Iris pigment epithelial cell (primary cell): ENCODE results near the gene EIF4G2.
A peak's percentile ranks its signal among the peaks of the same experiment; 100 is the strongest.

Experiments used
- DNase-seq: peaks from one replicate; pipeline ENCODE4 v3.0.0-alpha.2; 2011; ENCODE audit warnings: low read depth

Gene EIF4G2

DNA sequence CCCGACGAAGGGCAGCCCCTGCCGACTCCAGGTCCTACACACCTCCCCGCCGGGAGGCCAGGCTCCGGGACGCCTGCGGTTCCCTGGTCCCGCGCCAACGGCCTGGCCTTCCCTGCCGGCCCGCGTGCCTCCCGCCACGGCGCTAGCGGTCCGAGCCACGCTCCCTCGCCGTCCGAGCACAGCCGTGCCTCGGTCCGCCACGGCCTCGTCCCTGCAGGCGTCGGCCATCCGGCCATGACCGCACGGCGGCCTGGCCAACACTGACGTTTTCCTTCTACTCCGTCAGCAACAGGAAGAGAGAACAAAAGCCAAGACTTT lies 532 bp downstream of the EIF4G2 start:
- no peak for DNase-seq

DNA sequence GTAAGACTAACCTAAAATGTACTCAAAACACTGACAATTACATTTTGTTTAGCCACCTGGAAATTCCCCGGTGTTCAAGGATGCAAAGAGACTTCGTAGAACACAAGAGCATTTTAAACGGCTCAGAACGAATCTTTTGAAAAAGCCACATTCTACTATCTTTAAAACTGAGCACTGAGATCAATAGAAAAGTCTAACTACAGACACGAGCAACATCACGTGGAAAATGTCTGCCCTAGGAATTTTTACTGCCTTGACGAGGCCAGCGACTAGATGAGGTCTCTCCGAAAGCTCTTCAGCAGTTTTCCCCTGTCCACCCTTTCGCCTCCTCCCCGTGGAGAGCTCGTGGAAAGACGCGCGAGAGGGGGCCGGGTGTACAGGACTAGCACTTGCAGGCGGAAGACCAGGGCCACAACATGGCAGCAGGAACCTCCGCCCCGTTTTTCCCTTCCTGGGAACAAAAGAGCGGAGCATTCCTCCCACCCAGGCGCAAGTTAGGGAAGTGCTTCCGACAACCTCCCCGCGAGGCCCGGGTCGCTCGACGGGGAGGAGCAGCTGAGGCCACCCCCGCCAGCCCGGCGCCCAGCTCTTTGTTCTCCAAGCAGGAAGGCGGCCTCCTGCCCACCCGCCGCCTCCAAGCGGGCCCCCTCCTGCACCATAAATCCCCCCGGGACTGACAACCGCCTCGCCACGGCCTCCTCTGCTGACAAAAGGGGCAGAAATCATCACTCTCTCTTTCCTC lies 1.1 kb downstream of the EIF4G2 start:
- peak; percentile 64 for DNase-seq

DNA sequence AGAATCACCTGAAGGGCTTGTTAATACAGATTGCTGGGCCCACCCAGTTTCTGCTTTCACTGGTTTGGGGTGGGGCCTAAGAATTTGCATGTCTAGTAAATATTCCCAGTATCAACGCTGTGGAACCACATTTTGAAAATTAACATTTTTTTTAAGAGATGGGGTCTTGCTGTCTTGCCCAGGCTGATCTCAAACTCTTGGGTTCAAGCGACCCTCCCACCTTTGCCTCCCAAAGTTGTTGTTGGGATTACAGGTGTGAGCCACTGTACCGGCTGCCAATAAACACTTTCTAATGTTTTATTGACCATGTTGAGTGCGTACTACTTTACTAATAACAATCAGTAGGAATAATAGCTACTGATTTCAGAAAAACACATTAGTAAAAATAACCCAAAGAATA lies 2.5 kb downstream of the EIF4G2 start:
- DNase-seq = no peak

DNA sequence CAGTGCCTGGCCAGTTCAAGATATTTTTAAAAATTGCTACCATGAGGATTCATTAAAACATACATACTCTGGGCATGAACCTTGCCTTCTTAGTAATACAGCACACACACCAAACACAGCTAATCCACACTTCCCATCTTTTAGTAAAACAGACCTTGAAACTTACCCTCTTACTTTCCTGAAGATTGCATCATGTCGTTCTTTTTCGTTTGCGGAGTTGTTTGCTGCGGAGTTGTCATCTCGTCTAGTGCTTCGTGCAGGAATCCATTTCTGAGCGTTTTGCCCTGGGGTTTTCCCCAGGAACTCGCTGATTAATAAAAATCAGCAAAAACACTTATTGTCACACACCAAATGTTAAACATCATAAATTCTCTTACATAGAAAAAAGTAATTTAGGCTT lies 3.0 kb downstream of the EIF4G2 start:
- no peak for DNase-seq

DNA sequence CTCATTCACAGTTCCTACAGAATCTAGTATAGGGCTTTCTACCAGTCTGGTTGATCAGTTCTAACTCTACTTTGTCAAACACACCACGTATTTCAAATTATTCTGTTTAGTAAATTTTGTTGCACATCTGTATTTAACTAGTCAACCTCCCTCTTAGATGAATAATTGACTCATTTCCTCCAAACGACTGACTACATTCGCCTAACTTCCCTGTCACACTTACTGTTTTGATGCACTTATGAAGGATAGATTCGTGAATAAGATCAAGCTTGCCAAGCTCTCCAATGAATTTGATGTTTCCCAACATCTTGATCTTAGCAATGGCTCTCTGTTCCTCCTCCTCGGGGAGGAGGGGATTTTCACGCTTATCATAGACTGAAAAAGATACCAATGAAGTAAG lies 5.0 kb downstream of the EIF4G2 start:
- DNase-seq = no peak

DNA sequence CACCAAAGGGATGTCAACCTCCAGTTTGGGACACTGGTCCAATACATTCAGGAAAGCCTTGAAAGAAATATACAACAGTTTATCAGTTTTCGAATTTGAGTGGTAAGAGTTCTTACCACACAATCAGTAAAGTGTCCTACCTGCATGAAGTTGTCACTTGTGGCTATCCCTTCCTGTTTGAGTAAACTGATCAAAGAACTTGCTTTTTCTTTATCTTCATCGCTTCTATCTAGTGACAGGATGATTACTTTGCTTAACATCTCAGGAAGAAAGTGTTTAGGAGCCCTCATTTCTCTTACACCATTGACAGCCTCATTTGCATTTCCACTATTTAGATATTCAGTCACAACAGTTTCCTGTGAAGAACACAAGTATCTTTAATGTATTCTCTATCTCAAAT lies 8.4 kb downstream of the EIF4G2 start:
- no peak for DNase-seq

DNA sequence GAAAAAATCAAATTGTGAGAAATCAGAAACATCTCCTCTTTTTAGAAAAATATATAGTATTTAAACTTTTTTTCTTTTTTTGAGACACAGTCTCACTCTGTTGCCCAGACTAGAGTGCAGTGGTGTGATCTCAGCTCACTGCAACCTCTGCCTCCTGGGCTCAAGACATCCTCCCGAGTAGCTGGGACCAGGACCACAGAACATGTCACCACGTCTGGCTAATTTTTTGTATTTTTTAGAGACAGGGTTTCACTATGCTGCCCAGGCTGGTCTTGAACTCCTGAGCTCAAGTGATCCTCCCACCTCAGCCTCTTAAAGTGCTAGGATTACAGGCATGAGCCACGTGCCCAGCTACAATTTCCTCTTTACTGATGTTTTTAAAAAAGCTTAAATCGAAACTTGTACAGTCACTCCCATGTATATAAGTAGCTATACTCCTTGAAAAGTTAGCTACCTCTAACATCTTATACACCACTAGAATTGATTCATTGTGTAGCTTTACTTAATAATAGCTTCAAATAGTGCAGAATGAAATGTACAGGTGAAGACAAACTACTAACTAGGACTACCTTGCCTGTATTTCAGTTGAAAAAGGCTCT lies 10.3 kb downstream of the EIF4G2 start:
- DNase-seq = no peak

DNA sequence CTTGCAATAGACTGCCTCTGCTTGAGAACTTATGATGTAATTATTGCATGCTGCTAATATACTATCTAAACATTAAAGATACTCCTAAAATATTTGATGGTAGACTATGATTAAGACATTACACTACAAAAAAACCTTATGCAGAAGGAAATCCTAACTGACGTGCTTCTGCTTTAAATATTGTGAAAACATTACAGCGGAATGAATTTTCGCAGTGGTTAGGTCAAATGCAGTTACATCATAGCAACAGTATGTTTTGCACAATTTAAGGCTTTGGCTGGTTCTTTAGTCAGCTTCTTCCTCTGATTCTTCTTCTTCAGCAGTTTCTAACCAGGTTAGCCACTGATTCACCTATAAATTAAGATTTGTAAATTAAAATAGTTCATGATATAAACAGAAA lies 11.2 kb downstream of the EIF4G2 start:
- DNase-seq = peak; percentile 24

DNA sequence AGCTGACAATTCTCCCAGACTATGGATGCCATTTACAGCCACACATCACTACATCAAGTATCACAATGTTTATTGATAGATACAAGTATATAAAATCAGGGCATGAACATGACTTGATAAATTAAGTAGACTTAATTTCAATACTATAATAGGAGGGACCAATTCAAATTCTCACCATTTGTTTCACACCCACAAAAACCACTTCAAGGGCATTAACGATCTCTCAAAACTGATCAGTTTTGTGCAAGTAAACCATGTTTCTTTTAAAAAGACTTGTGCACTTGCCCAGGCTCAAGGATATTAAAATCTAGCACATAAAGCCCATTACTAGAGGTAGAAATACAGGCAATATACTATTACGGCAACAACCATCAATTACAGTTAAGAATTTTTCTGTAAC lies 11.7 kb downstream of the EIF4G2 start:
- DNase-seq = no peak

DNA sequence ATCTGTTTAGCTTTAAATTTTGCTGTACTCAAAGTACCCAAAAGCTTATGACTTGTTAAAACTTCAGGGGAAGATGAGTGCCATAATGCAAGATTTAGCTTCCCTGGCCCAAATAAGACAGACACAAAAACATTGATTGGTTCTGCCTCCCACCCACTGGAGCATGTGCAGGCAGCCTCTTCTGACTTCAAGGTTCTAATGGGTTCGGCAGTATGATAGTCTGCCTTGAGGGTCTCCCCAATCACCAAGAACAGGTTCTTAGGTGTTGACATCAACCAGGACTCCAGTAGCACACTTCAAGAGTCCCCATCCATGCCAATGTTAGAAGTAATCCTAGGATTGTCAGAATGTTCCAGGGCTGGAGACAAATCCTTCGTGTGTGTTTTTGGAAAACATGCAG lies 12.5 kb downstream of the EIF4G2 start:
- DNase-seq = no peak

DNA sequence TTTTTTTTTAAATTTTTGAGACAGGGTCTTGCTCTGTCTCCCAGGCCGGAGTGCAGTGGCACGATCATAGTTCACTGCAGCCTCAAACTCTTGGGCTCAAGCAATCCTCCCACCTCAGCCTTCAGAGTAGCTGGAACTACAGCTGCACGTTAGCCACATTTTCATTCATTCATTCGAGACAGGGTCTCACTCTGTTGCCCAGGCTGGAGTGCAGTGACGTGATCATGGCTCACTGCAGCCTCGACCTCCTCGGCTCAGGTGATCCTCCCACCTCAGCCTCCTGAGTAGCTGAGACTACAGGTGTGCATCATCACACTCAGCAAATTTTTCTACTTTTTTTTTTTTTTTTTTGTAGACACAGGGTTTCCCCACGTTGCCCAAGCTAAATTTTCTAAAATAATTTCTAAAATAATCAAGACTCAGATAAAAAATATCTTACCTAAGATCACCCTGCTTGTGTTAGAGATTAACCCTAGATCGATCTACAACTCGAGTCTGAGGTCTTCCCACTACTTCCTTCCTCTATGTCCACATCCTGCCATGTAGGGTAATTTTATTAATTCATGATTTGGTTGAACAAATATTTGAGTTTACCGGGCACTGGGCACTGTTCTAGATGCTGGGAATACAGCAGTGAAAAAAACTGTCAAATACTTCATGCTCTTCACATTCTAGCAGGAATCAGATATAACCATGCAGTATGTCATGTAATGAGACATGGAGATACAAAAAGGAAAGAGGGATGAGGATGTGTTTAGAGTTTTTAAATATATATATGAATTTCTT lies 15.1 kb downstream of the EIF4G2 start:
- DNase-seq = no peak

DNA sequence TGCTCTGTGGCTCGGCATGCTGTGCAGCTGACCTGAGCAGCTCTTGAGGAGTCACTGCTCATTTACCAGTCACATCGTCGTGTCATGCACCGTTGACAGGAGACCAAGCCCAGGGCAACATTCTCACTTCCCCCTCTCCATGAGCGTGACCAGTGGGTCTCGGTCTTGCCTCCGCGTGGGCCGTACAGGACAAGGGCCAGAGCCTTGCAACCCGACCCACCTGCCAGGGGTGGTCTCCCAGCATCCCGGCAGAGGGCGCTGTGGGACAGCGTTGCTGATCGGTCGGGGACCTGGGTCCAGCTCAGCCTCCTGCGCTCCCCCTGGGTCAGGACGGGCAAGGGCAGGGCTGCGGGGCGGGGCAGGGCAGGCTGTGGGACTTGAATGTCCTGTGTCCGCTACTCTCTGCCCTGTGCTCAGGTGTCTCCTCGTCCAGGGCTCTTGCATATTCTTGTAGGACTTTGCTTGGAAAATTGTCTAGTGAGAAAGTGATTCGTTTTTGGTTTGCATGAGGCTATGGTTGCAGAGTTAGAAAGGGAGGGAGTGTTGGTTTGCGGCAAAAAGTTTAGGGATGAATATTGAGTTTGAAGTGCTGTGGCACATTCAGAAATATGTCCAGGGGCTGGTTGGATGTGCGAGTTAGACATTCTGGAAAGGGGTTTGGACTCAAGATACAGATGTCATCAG lies 16.2 kb downstream of the EIF4G2 start:
- DNase-seq = peak; percentile 54

DNA sequence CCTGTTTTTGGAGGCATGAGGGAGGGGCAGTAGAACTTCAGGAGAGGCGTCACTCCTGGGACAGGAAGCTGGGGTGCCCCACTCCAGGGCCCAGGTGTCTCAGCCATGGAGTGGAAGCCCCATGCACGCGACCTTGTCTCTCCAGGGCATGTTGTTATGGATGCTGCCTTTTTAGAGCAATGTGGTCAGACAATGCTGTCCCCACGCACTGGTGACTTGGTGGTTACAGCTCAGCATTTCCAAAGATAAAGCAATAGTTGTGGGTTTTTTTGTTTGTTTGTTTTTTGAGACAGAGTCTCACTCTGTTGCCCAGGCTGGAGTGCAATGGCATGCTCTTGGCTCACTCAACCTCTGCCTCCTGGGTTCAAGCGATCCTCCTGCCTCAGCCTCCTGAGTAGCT lies 22.3 kb downstream of the EIF4G2 start:
- no peak for DNase-seq

DNA sequence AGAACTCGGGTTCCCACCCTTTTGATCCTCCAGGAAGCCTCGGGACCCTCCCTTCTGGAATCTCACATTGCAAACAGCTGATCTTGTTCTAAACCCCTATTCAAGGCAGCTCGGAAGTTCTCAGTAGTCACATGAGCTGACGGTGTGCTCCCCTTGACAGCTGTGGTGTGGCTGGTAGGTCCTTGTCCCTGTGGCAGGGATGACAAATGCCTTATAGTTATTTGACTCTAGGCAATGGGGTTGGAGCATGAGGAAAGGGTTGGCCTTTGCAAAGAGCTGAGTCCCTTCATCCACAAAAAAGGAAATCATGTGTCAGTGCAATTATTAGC lies 23.6 kb downstream of the EIF4G2 start:
- no peak for DNase-seq

DNA sequence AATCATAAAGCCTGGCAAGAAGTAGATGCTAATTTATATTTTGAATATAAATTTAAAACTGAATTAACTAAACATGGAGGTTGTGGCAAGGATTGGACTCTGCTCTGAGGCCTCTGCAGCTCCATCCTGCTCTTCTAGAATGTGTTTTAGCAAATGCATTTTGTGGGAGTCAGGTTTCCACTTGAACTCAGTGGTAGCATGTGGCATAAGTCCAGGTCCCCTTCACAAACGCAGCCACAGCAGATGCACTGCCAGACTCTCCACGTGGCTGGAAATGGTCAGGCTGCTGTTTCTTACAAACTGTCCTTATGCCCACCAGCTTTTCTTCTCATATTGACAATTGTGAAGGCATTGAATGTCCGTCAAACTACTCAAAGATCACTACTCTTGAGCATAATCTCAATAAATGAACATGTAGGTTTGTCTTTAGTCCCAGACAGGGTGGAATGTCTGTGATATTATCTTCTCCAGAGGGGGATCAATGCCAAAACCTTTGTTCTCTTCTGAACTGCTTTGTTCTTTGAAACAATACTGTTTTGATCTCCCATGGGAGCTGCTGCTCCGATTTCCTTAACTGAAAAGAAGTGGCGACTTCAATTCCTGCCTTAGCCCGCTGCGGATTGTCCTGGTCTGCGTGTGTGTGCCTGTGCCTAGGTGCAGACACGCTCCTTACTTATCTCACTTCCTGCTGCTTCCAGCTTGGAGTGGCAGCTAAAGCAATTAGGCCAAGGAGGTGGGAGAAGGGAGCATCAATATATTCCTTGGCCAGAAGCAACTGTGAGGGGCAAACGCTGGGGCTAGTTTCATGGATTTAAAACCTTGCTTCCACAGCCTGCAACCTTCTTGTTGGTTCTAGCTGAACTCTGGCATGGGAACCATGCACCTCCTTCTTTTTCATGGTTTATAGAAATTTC lies 24.2 kb downstream of the EIF4G2 start:
- no peak for DNase-seq

DNA sequence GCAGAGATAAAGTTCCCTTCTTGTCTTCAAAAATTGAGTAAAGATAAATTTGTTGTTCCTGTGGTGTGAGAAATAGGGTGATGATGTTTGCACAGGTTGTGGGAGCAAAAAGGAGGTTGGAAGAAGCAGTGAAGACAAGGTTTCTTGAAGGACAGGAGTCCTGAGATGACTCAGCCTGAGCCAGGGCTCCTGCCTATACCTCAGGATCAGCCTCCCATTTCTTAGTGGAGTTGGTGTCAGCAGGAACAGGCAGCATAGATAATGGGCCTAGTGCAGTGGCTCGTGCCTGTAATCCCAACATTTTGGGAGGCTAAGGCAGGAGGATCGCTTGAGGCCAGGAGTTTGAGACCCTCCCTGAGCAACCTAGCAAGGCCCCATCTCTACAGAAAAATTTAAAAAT lies 28.7 kb downstream of the EIF4G2 start:
- no peak for DNase-seq

DNA sequence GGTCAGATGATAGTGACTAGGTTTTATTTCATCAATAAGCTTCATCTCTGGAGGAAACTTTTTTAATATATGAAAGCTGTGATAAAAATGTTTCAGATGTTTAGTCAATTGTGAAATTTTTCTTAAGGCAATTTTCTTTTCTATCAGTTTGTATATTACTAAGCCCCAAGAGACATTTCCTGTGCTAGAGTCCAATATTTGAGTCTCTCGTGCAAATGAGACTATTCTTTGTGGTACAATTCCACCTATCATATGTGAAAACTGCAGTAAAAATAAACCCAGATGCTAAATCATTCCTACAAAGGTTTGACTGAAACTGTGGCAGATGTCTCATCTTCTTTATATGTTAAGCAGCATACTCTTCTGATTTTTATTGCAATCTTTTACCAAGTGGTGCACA lies 29.6 kb downstream of the EIF4G2 start:
- DNase-seq = no peak

DNA sequence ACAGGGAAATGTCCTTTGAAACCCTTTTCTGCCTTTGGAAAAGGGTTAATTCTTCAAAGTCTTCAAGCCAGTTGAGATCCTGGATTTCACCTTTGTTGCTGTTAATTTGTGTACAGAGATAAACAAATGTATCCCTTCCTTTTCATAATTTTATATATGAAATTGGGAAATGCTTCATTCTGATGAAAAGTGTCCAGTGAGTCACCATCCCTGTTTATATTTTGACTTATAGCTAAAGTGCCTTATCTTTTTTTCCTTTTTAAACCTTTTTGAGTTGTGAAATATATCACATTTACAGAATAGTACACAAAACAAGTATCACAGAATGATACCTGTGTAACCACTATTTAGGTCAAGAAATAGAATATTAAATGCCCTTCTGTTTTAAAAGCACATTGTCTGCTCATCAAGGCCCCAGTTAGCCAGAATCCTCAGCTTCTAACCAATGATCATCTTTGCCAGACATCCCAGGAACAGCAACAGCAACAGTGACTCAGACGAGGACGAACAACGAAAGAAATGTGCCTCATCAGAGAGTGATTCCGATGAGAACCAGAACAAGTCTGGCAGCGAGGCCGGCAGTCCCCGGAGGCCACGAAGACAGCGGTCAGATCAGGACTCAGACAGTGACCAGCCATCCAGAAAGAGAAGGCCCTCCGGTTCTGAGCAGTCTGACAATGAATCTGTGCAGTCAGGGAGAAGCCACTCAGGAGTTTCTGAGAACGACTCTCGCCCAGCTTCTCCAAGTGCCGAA lies 30.3 kb downstream of the EIF4G2 start:
- DNase-seq = peak; percentile 96

DNA sequence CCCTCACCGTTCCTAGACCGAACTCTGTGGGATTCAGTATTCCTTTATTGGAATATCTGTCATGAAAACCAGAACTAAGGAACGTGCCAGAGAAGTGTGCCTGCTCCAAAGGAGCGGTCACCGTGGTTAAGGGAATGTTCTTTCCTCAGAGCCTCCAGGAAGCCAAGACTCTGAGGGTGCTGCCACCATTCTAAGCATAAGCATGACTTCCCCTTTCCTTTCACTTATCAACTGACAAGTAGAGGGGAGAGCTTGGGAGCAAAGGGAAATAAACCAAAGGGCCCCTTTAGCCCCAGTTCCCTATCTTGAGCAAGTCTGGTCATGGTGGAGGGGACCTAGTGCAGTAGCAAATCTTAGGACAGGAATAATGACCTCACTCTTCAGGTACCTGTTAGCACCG lies 30.9 kb downstream of the EIF4G2 start:
- peak; percentile 33 for DNase-seq

DNA sequence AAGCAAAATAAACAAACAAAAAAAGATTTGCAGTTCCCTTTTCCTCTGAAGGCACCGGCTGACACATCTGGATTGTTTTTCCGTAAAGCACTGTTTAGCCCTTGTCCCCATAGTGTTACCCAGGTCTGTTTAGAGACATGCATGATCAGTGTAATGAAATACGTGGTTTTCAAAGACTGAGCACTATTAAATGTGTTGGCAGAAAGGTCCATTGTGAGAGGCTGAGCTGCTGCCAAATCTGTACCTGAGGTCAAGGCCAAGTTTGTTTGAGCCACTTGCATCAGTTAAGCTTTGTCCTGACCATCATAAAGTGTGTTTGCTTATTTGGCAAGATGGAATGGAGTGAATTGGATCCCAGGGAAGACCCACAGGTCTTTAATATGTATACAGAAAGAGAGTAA lies 31.3 kb downstream of the EIF4G2 start:
- DNase-seq = no peak

DNA sequence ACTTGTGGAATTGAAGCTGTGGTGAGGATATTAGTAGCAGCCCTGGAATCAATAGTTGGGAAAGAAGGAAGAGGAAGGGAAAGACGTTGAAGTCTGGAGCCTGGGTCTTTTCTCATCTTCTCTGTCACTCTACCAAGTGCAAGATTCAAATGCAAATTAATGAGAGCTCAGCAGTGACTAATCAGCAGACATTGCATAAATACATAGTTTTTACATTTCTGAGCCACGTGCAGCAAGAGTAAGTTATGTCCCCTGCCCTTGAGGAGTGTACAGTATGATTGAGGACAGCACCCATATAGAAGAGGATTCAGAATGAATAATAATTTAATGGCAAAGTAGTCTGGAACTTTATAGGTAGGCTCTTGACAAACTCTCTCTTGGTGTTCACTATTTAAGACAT lies 33.9 kb downstream of the EIF4G2 start:
- DNase-seq = no peak
